ENCODE measurements around the gene PEAK1.

- TF ChIP-seq CTCF (conservative IDR thresholded peaks at IDR 0.05; ENCODE audit: low read depth in 2 of 2) (no peak), EZH2 (IDR thresholded peaks at IDR 0.05; ENCODE audit: low read depth, unreplicated experiment) (no peak), POLR2AphosphoS5 (IDR thresholded peaks at IDR 0.05; ENCODE audit: low read depth) (no peak), EZH2phosphoT487 (IDR thresholded peaks at IDR 0.05; ENCODE audit: unreplicated experiment) (no peak), REST (IDR thresholded peaks at IDR 0.05; ENCODE audit: unreplicated experiment) (no peak), ETS1 (IDR thresholded peaks at IDR 0.05) (no peak)
Observed at GRCh38 chr15:77393471-77393840, 26.4 kb downstream of the PEAK1 start.
